ENCODE measurements around the gene CDC34.

CDC34 gene

GRCh38 chr19:519449-519865 is 12.1 kb upstream of the CDC34 start:
- no peak for DNase-seq (ENCODE audit: low read depth in 2 of 2)

- DNase-seq (ENCODE audit: low read depth in 2 of 2), result no peak
These were observed 8.8 kb upstream of the CDC34 start for GRCh38 chr19:522726-523125.

GRCh38 chr19:524062-524674 is 7.4 kb upstream of the CDC34 start:
- DNase-seq (ENCODE audit: low read depth in 2 of 2), result no peak

- DNase-seq (ENCODE audit: low read depth in 2 of 2), result no peak
These were observed 6.5 kb upstream of the CDC34 start for GRCh38 chr19:525029-525428.

GRCh38 chr19:525857-526419 is 5.6 kb upstream of the CDC34 start:
- DNase-seq (ENCODE audit: low read depth in 2 of 2), result no peak

- no peak for DNase-seq (ENCODE audit: low read depth in 2 of 2)
These were observed 1.2 kb upstream of the CDC34 start for GRCh38 chr19:530134-531008.

GRCh38 chr19:531009-531752 is 379 bp upstream of the CDC34 start:
- DNase-seq (ENCODE audit: low read depth in 2 of 2), result peak; percentile 68 to 74

- DNase-seq (ENCODE audit: low read depth in 2 of 2), result no peak
These were observed 1.2 kb downstream of the CDC34 start for GRCh38 chr19:532561-533363.

- no peak for DNase-seq (ENCODE audit: low read depth in 2 of 2)
These were observed 2.0 kb downstream of the CDC34 start for GRCh38 chr19:533364-534058.

- no peak for DNase-seq (ENCODE audit: low read depth in 2 of 2)
These were observed 2.5 kb downstream of the CDC34 start for GRCh38 chr19:534088-534487.

GRCh38 chr19:535017-535835 is 3.7 kb downstream of the CDC34 start:
- no peak for DNase-seq (ENCODE audit: low read depth in 2 of 2)

- DNase-seq (ENCODE audit: low read depth in 2 of 2), result no peak
These were observed 4.7 kb downstream of the CDC34 start for GRCh38 chr19:536031-536880.

- DNase-seq (ENCODE audit: low read depth in 2 of 2), result no peak
These were observed 5.4 kb downstream of the CDC34 start for GRCh38 chr19:536881-537404.

GRCh38 chr19:538641-539428 is 7.3 kb downstream of the CDC34 start:
- no peak for DNase-seq (ENCODE audit: low read depth in 2 of 2)

GRCh38 chr19:539429-540030 is 8.0 kb downstream of the CDC34 start:
- no peak for DNase-seq (ENCODE audit: low read depth in 2 of 2)

GRCh38 chr19:540867-541637 is 9.5 kb downstream of the CDC34 start:
- DNase-seq (ENCODE audit: low read depth in 2 of 2), result no peak

GRCh38 chr19:541699-542098 is 10.1 kb downstream of the CDC34 start:
- DNase-seq (ENCODE audit: low read depth in 2 of 2), result no peak

All from stimulated activated CD8-positive, alpha-beta memory T cell treated with anti-CD3 and anti-CD28 coated beads, Interleukin-7, amount 100 ng/mL, for 1 hour (primary cell).